ENCODE measurements around the gene TRABD2A. TPM values are rescaled to one million over a fixed set of nuclear protein-coding genes. Genes with fewer than 3 reads are reported as not detected.
A peak's percentile ranks its signal among the peaks of the same experiment; 100 is the strongest.
"Not testable (repeated sequence)": the region's sequence is repeated elsewhere in the genome, so short reads cannot be mapped to it uniquely, and the experiment has no call there.

The TRABD2A gene
- total and polyA plus RNA-seq, 4 donors: 0.65 to 2.9 (median 1.2) TPM

GRCh38 chr2:84917821-84918220 lies 36.9 kb upstream of the TRABD2A start:
- H3K9me3 ChIP-seq (ENCODE audit: control insufficient read depth, insufficient read depth, low read length); H3K4me1 ChIP-seq (ENCODE audit: control insufficient read depth, insufficient read depth, low read length); H3K36me3 ChIP-seq (ENCODE audit: control insufficient read depth, insufficient read depth, low read length); H3K27me3 ChIP-seq (ENCODE audit: control insufficient read depth, insufficient read depth, low read length); H3K4me3 ChIP-seq (ENCODE audit: low read depth, low read length); DNase-seq (ENCODE audit: low read depth in 4 of 6, low spot score in 6 of 6); H3K27ac ChIP-seq (ENCODE audit: low read depth, low read length): not testable (repeated sequence)
- WGBS (ENCODE audit: insufficient coverage): 94% methylated on average over 2 of the region's 5 CpGs

DNA sequence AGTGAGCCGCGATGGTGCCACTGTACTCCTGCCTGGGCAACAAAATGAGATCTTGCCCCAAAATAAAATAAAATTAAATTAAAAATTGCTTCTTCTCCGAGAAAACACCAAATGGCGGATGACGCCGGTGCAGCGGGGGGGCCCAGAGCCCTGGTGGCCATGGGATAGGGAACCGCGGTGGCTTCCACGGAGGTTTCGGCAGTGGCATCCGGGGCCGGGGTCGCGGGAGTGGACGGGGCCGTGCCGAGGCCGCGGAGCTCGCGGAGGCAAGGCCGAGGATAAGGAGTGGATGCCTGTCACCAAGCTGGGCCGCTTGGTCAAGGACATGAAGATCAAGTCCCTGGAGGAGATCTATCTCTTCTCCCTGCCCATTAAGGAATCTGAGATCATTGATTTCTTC lies 34.8 kb upstream of the TRABD2A start:
- WGBS (ENCODE audit: insufficient coverage): 99% methylated on average over 20 of the region's 24 CpGs
- not testable (repeated sequence) for DNase-seq (ENCODE audit: low read depth in 4 of 6, low spot score in 6 of 6); H3K4me1 ChIP-seq (ENCODE audit: control insufficient read depth, insufficient read depth, low read length); H3K9me3 ChIP-seq (ENCODE audit: control insufficient read depth, insufficient read depth, low read length); H3K36me3 ChIP-seq (ENCODE audit: control insufficient read depth, insufficient read depth, low read length); H3K27me3 ChIP-seq (ENCODE audit: control insufficient read depth, insufficient read depth, low read length); H3K4me3 ChIP-seq (ENCODE audit: low read depth, low read length); H3K27ac ChIP-seq (ENCODE audit: low read depth, low read length)

- no CpG with 5 or more reads among the region's 6 CpGs for WGBS (ENCODE audit: insufficient coverage)
Measured at GRCh38 chr2:84914334-84914733, 33.5 kb upstream of the TRABD2A start.

DNA sequence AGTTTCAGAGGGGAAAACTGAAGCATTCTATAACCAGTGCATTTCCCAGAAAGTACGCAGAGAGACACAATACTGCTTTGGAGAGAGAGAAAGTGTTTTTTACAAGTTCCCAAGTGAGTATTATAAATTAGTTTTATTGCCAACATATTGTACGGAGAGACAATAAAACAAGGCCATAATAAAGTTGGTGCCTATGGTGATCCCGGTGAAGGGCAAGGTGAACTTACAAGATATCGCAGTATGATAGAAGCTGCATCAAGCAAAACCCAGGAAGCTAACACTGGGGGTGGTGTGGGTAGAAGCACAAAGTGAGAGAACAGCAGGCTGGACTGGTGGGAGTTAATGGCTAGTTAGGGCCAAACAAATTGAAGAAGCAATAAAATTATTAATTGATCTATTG lies 32.1 kb upstream of the TRABD2A start:
- Histone ChIP-seq H3K4me1 (ENCODE audit: control insufficient read depth, insufficient read depth, low read length) (peaks cover 2% of the 10 kb centered on the region), H3K27me3 (ENCODE audit: control insufficient read depth, insufficient read depth, low read length) (no peaks in the 10 kb centered on the region), H3K27ac (ENCODE audit: low read depth, low read length) (no peak overlapping the region), H3K4me3 (ENCODE audit: low read depth, low read length) (no peak overlapping the region), H3K9me3 (ENCODE audit: control insufficient read depth, insufficient read depth, low read length) (no peaks in the 10 kb centered on the region), H3K36me3 (ENCODE audit: control insufficient read depth, insufficient read depth, low read length) (peaks cover 10% of the 10 kb centered on the region)
- 95% methylated on average over 2 of the region's 4 CpGs for WGBS (ENCODE audit: insufficient coverage)
- no peak for DNase-seq (ENCODE audit: low read depth in 4 of 6, low spot score in 6 of 6)

More at GRCh38 chr2:84914334-84914733, 33.5 kb upstream of the TRABD2A start:
- peaks cover 6% of the 10 kb centered on the region for H3K36me3 ChIP-seq (ENCODE audit: control insufficient read depth, insufficient read depth, low read length)
- no peak overlapping the region for H3K27ac ChIP-seq (ENCODE audit: low read depth, low read length)
- no peaks in the 10 kb centered on the region for H3K4me1 ChIP-seq (ENCODE audit: control insufficient read depth, insufficient read depth, low read length)
- no peaks in the 10 kb centered on the region for H3K9me3 ChIP-seq (ENCODE audit: control insufficient read depth, insufficient read depth, low read length)
- DNase-seq (ENCODE audit: low read depth in 4 of 6, low spot score in 6 of 6): no peak
- no peaks in the 10 kb centered on the region for H3K27me3 ChIP-seq (ENCODE audit: control insufficient read depth, insufficient read depth, low read length)
- H3K4me3 ChIP-seq (ENCODE audit: low read depth, low read length): no peak overlapping the region

DNA sequence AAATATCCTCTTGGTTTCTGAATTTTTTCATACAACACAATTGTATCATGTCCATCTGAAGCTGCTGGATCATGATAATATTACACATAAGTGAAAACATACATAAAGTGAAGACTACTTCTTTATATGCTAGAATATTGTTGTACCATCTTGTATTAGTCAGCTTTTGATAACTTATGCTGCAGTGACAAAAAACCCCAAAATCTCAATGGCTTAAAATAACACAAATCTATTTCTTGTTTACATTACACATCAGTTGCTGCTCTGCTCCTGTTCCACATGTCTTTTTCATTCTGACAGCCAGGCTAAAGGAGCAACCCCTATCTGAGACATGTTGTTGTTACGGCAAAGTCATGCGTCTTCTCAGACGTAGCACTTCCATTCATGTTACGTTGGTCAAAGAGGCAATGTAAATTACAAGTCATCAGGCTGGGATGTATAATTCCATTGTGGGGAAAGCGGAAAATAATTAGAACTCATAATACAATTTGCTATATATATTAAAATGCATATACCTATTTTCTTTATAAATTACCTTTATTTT lies 30.3 kb upstream of the TRABD2A start:
- peaks cover 14% of the 10 kb centered on the region for H3K4me1 ChIP-seq (ENCODE audit: control insufficient read depth, insufficient read depth, low read length)
- WGBS (ENCODE audit: insufficient coverage): no CpG with 5 or more reads among the region's 5 CpGs
- no peaks in the 10 kb centered on the region for H3K9me3 ChIP-seq (ENCODE audit: control insufficient read depth, insufficient read depth, low read length)
- H3K36me3 ChIP-seq (ENCODE audit: control insufficient read depth, insufficient read depth, low read length): peaks cover 12% of the 10 kb centered on the region
- DNase-seq (ENCODE audit: low read depth in 4 of 6, low spot score in 6 of 6): no peak
- no peak overlapping the region for H3K27ac ChIP-seq (ENCODE audit: low read depth, low read length)
- no peak overlapping the region for H3K4me3 ChIP-seq (ENCODE audit: low read depth, low read length)
- H3K27me3 ChIP-seq (ENCODE audit: control insufficient read depth, insufficient read depth, low read length): no peaks in the 10 kb centered on the region

- no peak overlapping the region for H3K4me3 ChIP-seq (ENCODE audit: low read depth, low read length)
- H3K27ac ChIP-seq (ENCODE audit: low read depth, low read length): no peak overlapping the region
- 100% methylated on average over 1 of the region's 2 CpGs for WGBS (ENCODE audit: insufficient coverage)
- no peaks in the 10 kb centered on the region for H3K9me3 ChIP-seq (ENCODE audit: control insufficient read depth, insufficient read depth, low read length)
- no peak for DNase-seq (ENCODE audit: low read depth in 4 of 6, low spot score in 6 of 6)
- no peaks in the 10 kb centered on the region for H3K27me3 ChIP-seq (ENCODE audit: control insufficient read depth, insufficient read depth, low read length)
- H3K36me3 ChIP-seq (ENCODE audit: control insufficient read depth, insufficient read depth, low read length): peaks cover 14% of the 10 kb centered on the region
- H3K4me1 ChIP-seq (ENCODE audit: control insufficient read depth, insufficient read depth, low read length): peaks cover 15% of the 10 kb centered on the region
Measured at GRCh38 chr2:84908948-84909713, 28.2 kb upstream of the TRABD2A start.

- H3K4me3 ChIP-seq (ENCODE audit: low read depth, low read length): peak overlapping the region; percentile 97
- DNase-seq (ENCODE audit: low read depth in 4 of 6, low spot score in 6 of 6): peak in 2 of 6 donors; percentile 84 to 86
- peaks cover 15% of the 10 kb centered on the region for H3K4me1 ChIP-seq (ENCODE audit: control insufficient read depth, insufficient read depth, low read length)
- H3K27me3 ChIP-seq (ENCODE audit: control insufficient read depth, insufficient read depth, low read length): no peaks in the 10 kb centered on the region
- H3K27ac ChIP-seq (ENCODE audit: low read depth, low read length): peak overlapping the region; percentile 85
- WGBS (ENCODE audit: insufficient coverage): 25% methylated on average over 10 of the region's 15 CpGs
- peaks cover 14% of the 10 kb centered on the region for H3K36me3 ChIP-seq (ENCODE audit: control insufficient read depth, insufficient read depth, low read length)
- H3K9me3 ChIP-seq (ENCODE audit: control insufficient read depth, insufficient read depth, low read length): no peaks in the 10 kb centered on the region
Measured at GRCh38 chr2:84906900-84907714, 26.2 kb upstream of the TRABD2A start.

DNA sequence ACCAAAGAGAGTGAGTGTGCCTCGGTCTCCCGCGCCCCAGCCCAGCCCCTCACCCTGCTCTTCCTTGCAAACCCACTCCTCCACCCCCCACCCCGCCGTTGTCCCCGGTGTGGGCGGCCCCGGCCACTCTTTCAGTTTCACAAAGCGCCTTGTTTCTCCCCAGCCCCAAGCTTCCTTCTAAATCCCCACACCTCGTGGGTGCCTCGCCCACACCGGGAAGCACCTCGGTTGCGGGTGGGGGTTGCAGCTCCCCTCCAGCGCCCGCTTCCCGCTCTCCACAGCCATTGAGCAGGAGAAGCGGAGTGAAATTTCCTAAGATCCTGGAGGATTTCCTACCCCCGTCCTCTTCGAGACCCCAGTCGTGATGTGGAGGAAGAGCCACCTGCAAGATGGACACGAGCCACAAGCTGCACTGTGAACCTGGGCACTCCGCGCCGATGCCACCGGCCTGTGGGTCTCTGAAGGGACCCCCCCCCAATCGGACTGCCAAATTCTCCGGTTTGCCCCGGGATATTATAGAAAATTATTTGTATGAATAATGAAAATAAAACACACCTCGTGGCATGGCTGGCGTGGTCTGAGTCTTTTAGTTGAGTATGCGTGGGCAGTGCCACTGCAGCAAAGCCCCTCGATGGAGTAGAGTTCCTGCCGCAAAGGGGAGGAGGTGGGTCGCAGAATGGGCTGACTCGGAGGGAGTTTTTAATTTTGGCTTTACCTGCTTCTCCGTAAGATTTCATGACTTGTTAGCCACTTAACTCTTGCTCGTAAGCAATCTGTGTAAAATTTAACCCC lies 25.4 kb upstream of the TRABD2A start:
- peak in 2 of 6 donors; percentile 62 to 72 for DNase-seq (ENCODE audit: low read depth in 4 of 6, low spot score in 6 of 6)
- H3K4me3 ChIP-seq (ENCODE audit: low read depth, low read length): peak overlapping the region; percentile 97
- H3K9me3 ChIP-seq (ENCODE audit: control insufficient read depth, insufficient read depth, low read length): no peaks in the 10 kb centered on the region
- H3K4me1 ChIP-seq (ENCODE audit: control insufficient read depth, insufficient read depth, low read length): peaks cover 15% of the 10 kb centered on the region
- H3K27ac ChIP-seq (ENCODE audit: low read depth, low read length): peak overlapping the region; percentile 85
- H3K36me3 ChIP-seq (ENCODE audit: control insufficient read depth, insufficient read depth, low read length): peaks cover 14% of the 10 kb centered on the region
- H3K27me3 ChIP-seq (ENCODE audit: control insufficient read depth, insufficient read depth, low read length): no peaks in the 10 kb centered on the region
- WGBS (ENCODE audit: insufficient coverage): 0% methylated on average over 31 of the region's 38 CpGs

Measured in spinal cord (tissue), 10 donors.